Measurements from ENCODE around the gene ROR1. TPM values are rescaled to one million over a fixed set of nuclear protein-coding genes. Genes with fewer than 3 reads are reported as not detected.

Gene ROR1
- total RNA-seq, 4 donors from 2014 or later: 8.8 to 30.4 (median 14.1) TPM

- ATAC-seq (ENCODE audit: low FRiP score) (no peak), DNase-seq (ENCODE audit: low spot score) (no peak)
- TF ChIP-seq CTCF (IDR thresholded peaks at IDR 0.05): no peak
These were observed 343.7 kb downstream of the ROR1 start for GRCh38 chr1:64117492-64117891.

DNA sequence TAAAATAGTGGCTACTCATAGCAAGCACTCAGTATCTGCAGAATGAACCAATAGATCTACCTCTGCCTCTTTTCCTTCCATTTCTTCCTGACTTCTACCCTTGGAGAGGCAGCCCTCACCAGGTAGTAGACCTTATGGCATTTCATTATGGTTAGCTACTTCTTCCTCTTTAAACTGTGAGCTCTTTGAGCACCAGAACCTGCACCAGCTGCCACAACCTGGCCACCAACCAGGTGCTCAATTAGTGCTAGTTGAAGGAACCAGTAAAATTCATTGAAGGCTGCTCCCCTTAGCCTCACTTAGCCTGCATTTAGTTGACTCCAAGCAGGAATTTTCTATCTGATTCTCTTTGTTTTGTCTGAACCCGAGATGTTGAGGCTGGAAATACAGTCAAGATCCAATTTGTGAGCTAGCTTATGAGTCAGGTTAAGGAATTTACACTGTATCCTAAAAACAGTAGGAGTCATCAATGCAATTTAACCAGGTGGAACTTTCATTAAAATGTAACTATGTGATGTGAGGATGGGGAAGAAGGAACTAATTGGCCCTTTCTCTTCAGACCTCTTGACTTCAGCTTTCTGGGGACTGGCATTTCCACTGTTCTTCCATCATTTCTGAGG, 348.1 kb downstream of the ROR1 start:
- DNase-seq (ENCODE audit: low spot score) (no peak), ATAC-seq (ENCODE audit: low FRiP score) (no peak)
- TF ChIP-seq CTCF (IDR thresholded peaks at IDR 0.05): no peak

- no peak for ATAC-seq (ENCODE audit: low FRiP score)
- TF ChIP-seq CTCF (IDR thresholded peaks at IDR 0.05): no peak
- no peak for DNase-seq (ENCODE audit: low spot score)
These were observed 348.8 kb downstream of the ROR1 start for GRCh38 chr1:64122588-64122987.

- no peak for DNase-seq (ENCODE audit: low spot score)
- no peak for TF ChIP-seq CTCF (IDR thresholded peaks at IDR 0.05)
- ATAC-seq (ENCODE audit: low FRiP score): no peak
These were observed 351.1 kb downstream of the ROR1 start for GRCh38 chr1:64124704-64125440.

GRCh38 chr1:64126581-64126980, 352.8 kb downstream of the ROR1 start:
- no peak for TF ChIP-seq CTCF (IDR thresholded peaks at IDR 0.05)
- no peak for ATAC-seq (ENCODE audit: low FRiP score)
- no peak for DNase-seq (ENCODE audit: low spot score)

DNA sequence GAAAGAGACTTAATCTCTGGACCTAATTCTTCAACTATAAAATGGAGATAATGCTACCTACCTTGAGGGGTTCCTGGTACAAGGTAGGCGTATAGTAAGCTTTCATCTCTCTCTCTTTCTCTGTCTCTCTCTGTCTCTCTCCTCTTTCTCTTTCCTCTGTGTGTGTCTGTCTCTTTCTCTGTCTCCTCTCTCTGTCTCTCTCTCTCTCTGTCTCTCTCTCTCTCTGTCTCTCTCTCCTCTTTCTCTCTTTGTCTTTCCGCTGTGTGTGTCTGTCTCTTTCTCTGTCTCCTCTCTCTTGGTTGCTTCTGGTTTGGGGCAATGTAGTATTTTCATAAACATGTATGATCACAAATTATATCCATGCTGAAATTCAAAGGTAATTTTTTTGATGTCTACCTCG, 353.5 kb downstream of the ROR1 start:
- TF ChIP-seq CTCF (IDR thresholded peaks at IDR 0.05): no peak
- no peak for ATAC-seq (ENCODE audit: low FRiP score)
- no peak for DNase-seq (ENCODE audit: low spot score)

- no peak for TF ChIP-seq CTCF (IDR thresholded peaks at IDR 0.05)
These were observed 355.9 kb downstream of the ROR1 start for GRCh38 chr1:64129701-64130100.

More at GRCh38 chr1:64129701-64130100, 355.9 kb downstream of the ROR1 start:
- ATAC-seq (ENCODE audit: low FRiP score): no peak
- no peak for DNase-seq (ENCODE audit: low spot score)

Data from omental fat pad (tissue), 4 donors.